ENCODE measurements around the gene MRPL11. TPM values are rescaled to one million over a fixed set of nuclear protein-coding genes. Genes with fewer than 3 reads are reported as not detected.

MRPL11 gene
- total and polyA plus RNA-seq, 10 of the 15 experiments (the other 5 are each of a cell fraction or from before 2014, with no cell fraction given): 43.5 to 248 (median 109) TPM

DNA sequence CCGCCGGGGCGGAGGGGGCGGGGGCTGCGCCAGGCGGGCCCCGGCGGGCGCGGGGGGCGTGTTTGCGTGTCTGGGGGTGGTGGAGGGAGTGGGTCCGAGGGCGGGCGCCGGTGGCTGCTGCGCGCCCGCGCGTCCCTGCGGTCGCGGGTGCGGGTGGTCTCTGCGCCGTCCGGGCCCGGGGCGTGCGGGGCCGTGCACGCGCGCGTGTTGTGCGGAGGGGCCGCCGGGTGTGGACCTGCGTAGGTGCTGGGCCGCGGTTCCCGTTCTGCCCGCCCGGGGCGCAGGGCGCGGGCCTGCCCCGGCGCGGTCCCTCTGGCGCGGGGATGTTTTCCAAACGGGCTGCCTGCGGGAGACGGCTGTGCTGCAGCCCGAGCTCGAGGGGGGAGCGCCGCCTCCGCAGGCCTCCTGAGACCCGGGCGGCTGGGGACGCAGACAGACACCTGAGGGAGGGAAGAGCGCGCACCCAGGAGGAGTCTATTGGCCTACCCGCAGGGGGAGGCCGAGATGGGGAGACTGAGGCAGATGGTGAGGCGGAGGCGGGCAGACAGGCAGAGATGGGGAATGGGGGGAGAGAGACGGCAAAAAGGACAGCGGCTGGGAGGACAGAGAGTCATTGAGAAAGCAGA, 28.5 kb upstream of the MRPL11 start (continued):
- TF ChIP-seq, protein P1, sequence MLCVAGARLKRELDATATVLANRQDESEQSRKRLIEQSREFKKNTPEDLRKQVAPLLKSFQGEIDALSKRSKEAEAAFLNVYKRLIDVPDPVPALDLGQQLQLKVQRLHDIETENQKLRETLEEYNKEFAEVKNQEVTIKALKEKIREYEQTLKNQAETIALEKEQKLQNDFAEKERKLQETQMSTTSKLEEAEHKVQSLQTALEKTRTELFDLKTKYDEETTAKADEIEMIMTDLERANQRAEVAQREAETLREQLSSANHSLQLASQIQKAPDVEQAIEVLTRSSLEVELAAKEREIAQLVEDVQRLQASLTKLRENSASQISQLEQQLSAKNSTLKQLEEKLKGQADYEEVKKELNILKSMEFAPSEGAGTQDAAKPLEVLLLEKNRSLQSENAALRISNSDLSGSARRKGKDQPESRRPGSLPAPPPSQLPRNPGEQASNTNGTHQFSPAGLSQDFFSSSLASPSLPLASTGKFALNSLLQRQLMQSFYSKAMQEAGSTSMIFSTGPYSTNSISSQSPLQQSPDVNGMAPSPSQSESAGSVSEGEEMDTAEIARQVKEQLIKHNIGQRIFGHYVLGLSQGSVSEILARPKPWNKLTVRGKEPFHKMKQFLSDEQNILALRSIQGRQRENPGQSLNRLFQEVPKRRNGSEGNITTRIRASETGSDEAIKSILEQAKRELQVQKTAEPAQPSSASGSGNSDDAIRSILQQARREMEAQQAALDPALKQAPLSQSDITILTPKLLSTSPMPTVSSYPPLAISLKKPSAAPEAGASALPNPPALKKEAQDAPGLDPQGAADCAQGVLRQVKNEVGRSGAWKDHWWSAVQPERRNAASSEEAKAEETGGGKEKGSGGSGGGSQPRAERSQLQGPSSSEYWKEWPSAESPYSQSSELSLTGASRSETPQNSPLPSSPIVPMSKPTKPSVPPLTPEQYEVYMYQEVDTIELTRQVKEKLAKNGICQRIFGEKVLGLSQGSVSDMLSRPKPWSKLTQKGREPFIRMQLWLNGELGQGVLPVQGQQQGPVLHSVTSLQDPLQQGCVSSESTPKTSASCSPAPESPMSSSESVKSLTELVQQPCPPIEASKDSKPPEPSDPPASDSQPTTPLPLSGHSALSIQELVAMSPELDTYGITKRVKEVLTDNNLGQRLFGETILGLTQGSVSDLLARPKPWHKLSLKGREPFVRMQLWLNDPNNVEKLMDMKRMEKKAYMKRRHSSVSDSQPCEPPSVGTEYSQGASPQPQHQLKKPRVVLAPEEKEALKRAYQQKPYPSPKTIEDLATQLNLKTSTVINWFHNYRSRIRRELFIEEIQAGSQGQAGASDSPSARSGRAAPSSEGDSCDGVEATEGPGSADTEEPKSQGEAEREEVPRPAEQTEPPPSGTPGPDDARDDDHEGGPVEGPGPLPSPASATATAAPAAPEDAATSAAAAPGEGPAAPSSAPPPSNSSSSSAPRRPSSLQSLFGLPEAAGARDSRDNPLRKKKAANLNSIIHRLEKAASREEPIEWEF (IDR thresholded peaks at IDR 0.05; ENCODE audit: insufficient replicate concordance, low read depth, low read length): no peak
- TF ChIP-seq EED (IDR thresholded peaks at IDR 0.05; ENCODE audit: low read depth) (no peak), LARP7 (IDR thresholded peaks at IDR 0.05) (peak; percentile 77; the same call in 1 of the 2 replicates), BHLHE40 (IDR thresholded peaks at IDR 0.05; ENCODE audit: borderline replicate concordance in 1 of 2, low read depth in 2 of 2, low read length in 1 of 2) (peak in 1 of 2 experiments; percentile 68; a peak in 2 of 4 replicates), CREB1 (IDR thresholded peaks at IDR 0.05; ENCODE audit: low read depth) (no peak), NR2F1 (conservative IDR thresholded peaks at IDR 0.05) (0 out of 2 replicates have a peak, but pooled peaks have one; percentile 33)

All from GM12878 (cell line).